Left ventricle myocardium inferior (tissue), 1 donor: ENCODE data around the gene BTBD7. TPM values are rescaled to one million over a fixed set of nuclear protein-coding genes. Genes with fewer than 3 reads are reported as not detected.

ENCODE experiments used
- DNase-seq: peaks from one replicate; pipeline ENCODE4 v3.0.0-alpha.2; 2020
- H3K27ac ChIP-seq: fragments of 200-600 bp; replicated peaks from 2 replicates; pipeline ENCODE4 v1.8.0; 2021
- H3K27me3 ChIP-seq: fragments of 200-600 bp; 2 replicates; pipeline ENCODE4 v1.8.0; 2021; ENCODE audit warnings: low read depth
- H3K36me3 ChIP-seq: fragments of 200-600 bp; 2 replicates; pipeline ENCODE4 v1.8.0; 2021
- H3K4me1 ChIP-seq: fragments of 200-600 bp; 2 replicates; pipeline ENCODE4 v1.8.0; 2021
- H3K4me3 ChIP-seq: fragments of 200-600 bp; 2 replicates; pipeline ENCODE4 v1.8.0; 2021; ENCODE audit warnings: mild to moderate bottlenecking, moderate library complexity
- H3K9me3 ChIP-seq: fragments of 200-600 bp; replicated peaks from 2 replicates; pipeline ENCODE4 v1.8.0; 2021
- intact Hi-C: fragments of 100-400 bp; cut with micrococcal nuclease; formaldehyde crosslinking; loops from one replicate; pipeline ENCODE4 v1.11.0; 2022
- total RNA-seq: library from RNA; stranded (reverse); fragmentation: NEBNext Ultra II Directional; extraction: Animal tissue kit (Norgen Biotek cat#: 25700); gene quantifications from one replicate; pipeline ENCODE4 v1.2.1, GENCODE V29; 2021
- TF ChIP-seq, protein P1 (sequence below): fragments of 200-600 bp; IDR thresholded peaks from 2 replicates; pipeline ENCODE4 v1.8.0; 2021; ENCODE audit warnings: antibody characterized with exemption, mild to moderate bottlenecking, borderline replicate concordance
- donor health status: DM: no; HTN: yes; CAD: no; lungs with severe emphysema.

Gene BTBD7
- total RNA-seq, 1 donor from 2014 or later, result 20.2 TPM

DNA sequence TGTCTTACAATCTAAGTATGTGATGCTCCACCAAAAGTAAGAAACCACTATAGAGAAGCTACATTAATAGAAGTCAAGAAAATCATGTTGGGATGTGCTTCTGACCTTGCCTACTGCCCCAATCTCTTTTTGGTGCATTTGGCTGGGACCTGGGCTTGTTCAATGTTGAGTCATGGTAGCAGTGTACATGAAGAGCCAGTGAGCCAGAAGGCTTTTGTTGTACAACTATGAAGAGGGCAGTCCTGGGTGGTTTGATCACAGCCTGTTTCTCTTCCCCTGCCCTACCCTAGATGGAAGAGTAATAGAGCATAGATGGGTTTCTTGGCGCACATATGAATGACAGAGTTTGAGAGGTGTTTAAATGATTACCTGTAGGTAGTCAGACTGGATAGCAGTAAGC is 69.4 kb downstream of the BTBD7 start:
- H3K27me3 ChIP-seq, result no peaks in the 10 kb centered on the region
- no peaks in the 10 kb centered on the region for H3K9me3 ChIP-seq
- no peak overlapping the region for H3K27ac ChIP-seq
- H3K4me1 ChIP-seq, result no peaks in the 10 kb centered on the region
- intact Hi-C loops, result no loop called here
- H3K36me3 ChIP-seq, result peaks cover 35% of the 10 kb centered on the region
- DNase-seq, result no peak
- TF ChIP-seq, protein P1, sequence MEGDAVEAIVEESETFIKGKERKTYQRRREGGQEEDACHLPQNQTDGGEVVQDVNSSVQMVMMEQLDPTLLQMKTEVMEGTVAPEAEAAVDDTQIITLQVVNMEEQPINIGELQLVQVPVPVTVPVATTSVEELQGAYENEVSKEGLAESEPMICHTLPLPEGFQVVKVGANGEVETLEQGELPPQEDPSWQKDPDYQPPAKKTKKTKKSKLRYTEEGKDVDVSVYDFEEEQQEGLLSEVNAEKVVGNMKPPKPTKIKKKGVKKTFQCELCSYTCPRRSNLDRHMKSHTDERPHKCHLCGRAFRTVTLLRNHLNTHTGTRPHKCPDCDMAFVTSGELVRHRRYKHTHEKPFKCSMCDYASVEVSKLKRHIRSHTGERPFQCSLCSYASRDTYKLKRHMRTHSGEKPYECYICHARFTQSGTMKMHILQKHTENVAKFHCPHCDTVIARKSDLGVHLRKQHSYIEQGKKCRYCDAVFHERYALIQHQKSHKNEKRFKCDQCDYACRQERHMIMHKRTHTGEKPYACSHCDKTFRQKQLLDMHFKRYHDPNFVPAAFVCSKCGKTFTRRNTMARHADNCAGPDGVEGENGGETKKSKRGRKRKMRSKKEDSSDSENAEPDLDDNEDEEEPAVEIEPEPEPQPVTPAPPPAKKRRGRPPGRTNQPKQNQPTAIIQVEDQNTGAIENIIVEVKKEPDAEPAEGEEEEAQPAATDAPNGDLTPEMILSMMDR, result no peak
- H3K4me3 ChIP-seq, result no peak overlapping the region

DNA sequence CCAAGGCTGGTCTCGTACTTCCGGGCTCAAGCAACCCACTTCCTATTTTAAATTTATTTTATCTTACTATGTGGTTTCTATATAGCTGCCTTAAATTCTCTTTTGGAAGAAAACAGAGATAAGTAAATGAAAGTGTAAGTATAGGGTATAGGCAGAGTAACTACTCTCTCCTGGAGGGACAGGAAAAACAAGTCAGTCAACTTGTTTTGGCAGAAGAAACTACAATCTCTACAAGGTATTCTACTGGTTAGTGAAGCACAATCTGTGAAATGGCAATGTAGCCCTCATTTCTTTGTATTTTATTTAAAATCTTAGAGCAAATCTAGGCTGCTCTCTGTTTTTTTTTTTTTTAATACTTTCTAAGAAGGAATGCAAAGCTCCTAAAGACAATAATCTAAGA is 70.4 kb downstream of the BTBD7 start:
- no peak overlapping the region for H3K4me3 ChIP-seq
- intact Hi-C loops, result no loop called here
- no peaks in the 10 kb centered on the region for H3K27me3 ChIP-seq
- H3K27ac ChIP-seq, result no peak overlapping the region
- DNase-seq, result no peak
- H3K9me3 ChIP-seq, result no peaks in the 10 kb centered on the region
- peaks cover 35% of the 10 kb centered on the region for H3K36me3 ChIP-seq
- TF ChIP-seq, protein P1, result no peak
- H3K4me1 ChIP-seq, result no peaks in the 10 kb centered on the region

DNA sequence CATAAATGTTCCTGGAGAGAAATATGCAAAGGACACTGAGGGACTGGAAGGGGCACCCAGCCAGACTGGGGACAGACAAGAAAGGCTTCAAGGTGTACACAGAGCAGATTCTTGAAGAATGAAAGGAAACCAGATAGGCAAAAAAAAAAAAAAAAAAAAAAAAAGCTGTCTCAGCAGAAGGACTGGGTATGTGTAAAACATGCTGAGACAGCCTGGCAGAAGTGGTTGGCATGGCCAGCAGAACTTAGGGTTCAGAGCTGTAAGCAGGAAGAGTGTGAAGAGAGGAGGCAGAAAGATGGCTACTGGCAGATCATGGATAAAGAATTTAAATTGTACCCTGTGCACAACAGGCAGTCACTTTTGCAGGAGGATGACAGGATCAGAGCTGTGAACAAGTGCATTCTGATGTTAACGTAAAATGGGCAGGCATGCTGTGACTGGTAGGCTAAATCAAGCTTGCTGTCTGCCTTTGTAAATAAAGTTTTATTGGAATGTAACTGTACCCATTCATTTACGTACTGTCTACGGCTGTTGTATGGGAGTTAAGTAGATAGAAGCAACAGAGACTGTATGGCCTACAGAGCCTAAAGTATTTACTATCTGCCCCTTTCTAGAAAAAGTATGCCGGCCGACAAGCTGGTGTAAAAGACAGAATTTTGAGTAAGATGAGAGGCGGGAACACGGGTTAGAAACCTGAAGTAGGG is 83.6 kb downstream of the BTBD7 start:
- Histone ChIP-seq H3K27me3 (no peaks in the 10 kb centered on the region), H3K9me3 (peaks cover 6% of the 10 kb centered on the region), H3K4me1 (no peaks in the 10 kb centered on the region), H3K4me3 (no peak overlapping the region), H3K27ac (no peak overlapping the region), H3K36me3 (peaks cover 95% of the 10 kb centered on the region)
- intact Hi-C loops, result no loop called here
- TF ChIP-seq, protein P1, result no peak
- no peak for DNase-seq

DNA sequence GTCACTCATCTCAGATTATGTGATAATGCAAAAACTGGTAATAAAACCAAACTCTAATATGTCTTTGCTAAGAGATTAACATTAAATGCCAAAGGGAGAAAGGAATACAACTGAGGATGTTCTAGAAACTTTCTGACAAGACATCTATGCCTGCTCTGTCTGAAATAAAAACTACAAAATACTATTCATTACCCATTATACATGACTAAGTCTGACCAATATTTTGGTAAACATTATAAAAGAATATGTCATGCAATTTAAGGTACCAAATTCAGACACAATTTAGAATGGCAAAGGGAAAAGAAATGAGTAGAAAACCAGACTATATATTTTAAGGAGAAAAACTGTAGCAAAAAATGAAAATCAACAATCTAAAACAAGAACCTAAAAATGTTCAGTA is 86.3 kb downstream of the BTBD7 start:
- Histone ChIP-seq H3K9me3 (no peaks in the 10 kb centered on the region), H3K36me3 (peaks cover 95% of the 10 kb centered on the region), H3K4me3 (no peak overlapping the region), H3K27ac (no peak overlapping the region), H3K4me1 (no peaks in the 10 kb centered on the region), H3K27me3 (no peaks in the 10 kb centered on the region)
- TF ChIP-seq, protein P1, result no peak
- no peak for DNase-seq
- intact Hi-C loops, result no loop called here

DNA sequence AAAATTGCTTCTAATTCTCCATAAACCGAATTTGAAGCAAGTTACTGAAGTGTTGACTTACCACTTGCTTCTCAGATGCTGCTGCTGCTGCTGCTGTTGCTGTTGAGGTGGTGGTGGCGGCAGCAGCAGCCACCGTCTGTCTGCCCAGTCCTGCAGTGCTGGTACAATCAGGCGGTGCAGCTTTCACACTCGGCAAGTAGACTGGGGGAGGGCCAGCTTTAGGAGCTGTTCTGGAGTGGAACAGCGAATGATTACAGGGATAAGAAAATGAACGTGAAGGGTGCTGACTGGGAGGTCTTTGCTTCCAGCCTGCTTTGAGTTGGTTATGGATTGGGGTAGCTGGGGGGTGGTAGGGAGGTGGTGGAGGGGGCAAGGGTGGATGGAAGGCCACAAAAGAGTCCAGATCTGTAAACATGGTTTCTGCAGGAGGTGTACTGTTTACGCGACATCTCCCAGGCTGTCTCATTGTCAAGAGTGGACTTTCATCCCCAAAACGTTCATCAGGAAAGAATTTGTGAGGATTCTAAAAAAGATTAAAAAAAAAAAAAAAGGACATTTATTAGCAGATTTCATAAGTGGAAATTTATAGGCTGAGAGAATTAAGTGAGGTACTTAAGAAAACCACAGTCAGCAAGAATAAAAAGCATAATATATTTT is 86.9 kb downstream of the BTBD7 start:
- no peaks in the 10 kb centered on the region for H3K4me1 ChIP-seq
- TF ChIP-seq, protein P1, result no peak
- no peak overlapping the region for H3K4me3 ChIP-seq
- no peaks in the 10 kb centered on the region for H3K9me3 ChIP-seq
- no peak overlapping the region for H3K27ac ChIP-seq
- DNase-seq, result no peak
- peaks cover 95% of the 10 kb centered on the region for H3K36me3 ChIP-seq
- intact Hi-C loops, result no loop called here
- no peaks in the 10 kb centered on the region for H3K27me3 ChIP-seq
